Amniotic stem cell (primary cell): ENCODE data around the gene IRS2.

Experiments used
- DNase-seq: peaks from one replicate; lab custom pipeline; 2025; lab: John Stamatoyannopoulos, UW

Gene IRS2

DNA sequence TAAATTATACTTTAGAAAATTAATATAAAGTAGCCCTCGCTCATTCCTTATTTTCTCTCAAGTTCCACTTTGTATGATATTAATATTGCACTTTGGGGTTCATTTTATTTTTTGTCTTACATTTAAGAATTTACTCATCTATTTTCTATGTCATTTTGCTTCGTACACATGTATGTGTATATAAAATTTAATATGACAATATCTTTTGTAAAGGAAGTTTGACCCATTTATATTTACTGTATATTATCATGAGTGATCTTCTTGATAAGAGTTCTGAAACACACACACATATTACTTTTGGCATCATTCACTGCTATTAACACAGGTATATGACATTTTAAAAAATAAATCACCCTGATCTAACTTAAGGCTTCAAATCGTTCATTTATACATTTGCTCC is 83.1 kb downstream of the IRS2 start:
- no peak for DNase-seq
